LNCAP (cell line): ENCODE data around the gene LSM3.

ENCODE experiments used
- TF ChIP-seq, protein P1 (sequence below): fragments of 450-650 bp; IDR thresholded peaks from 2 replicates; pipeline ENCODE4 v1.5.1; 2017; ENCODE audit warnings: mild to moderate bottlenecking

Gene LSM3

DNA sequence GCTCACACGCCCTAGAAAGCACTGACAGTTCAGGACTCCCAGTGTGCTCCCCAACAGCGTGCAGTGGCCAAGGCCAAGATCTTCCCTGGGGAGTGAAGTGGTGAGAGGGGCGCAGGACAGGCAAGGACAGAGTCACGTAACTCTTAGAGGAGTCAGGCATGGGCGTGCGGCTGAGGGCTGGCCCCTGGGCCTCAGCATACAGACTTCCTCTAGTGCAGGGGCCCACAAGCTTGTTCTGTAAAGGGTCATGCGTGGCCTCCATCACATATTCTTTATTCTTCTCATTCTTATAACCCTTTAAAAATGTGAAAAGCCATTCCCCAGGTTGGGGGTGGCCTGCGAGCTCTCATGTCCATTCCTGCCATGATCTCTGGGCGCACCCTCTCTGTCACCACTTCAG, 28.5 kb upstream of the LSM3 start:
- TF ChIP-seq, protein P1, sequence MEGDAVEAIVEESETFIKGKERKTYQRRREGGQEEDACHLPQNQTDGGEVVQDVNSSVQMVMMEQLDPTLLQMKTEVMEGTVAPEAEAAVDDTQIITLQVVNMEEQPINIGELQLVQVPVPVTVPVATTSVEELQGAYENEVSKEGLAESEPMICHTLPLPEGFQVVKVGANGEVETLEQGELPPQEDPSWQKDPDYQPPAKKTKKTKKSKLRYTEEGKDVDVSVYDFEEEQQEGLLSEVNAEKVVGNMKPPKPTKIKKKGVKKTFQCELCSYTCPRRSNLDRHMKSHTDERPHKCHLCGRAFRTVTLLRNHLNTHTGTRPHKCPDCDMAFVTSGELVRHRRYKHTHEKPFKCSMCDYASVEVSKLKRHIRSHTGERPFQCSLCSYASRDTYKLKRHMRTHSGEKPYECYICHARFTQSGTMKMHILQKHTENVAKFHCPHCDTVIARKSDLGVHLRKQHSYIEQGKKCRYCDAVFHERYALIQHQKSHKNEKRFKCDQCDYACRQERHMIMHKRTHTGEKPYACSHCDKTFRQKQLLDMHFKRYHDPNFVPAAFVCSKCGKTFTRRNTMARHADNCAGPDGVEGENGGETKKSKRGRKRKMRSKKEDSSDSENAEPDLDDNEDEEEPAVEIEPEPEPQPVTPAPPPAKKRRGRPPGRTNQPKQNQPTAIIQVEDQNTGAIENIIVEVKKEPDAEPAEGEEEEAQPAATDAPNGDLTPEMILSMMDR = no peak

DNA sequence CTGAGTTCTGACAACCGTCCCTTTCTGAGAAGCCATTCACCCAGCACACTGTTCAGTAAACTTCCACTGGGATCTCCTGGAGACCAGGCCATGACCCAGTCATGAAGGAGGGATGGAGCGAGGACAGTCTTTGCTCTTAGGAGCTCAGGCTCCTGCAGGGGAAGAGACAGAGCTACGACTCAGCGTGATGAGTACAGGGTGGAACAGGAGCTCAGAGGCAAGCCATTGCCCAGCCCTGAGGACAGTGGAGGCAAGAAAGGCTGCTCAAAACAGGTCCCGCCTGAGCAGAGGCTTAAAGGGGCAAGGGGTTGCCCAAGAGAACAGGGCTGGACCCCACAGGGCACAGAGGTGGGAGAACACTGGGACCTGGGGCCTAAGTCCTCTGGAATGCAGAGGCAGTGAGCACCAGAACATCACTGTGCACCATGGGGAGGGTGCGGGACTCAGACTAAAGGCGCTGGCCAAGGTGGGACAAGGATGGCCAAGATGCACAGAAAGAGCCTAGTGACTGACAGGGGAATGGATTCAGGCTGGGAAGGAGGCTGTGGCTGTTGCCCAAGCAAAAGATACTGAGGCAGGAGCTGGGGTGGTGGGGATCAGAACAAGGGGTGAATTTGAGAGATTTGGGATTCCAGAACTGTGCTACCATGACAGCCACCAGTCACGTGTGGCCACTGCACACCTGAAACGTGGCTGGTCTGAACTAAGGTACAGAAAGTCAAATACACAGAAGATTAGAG, 28.0 kb upstream of the LSM3 start:
- TF ChIP-seq, protein P1 = no peak

DNA sequence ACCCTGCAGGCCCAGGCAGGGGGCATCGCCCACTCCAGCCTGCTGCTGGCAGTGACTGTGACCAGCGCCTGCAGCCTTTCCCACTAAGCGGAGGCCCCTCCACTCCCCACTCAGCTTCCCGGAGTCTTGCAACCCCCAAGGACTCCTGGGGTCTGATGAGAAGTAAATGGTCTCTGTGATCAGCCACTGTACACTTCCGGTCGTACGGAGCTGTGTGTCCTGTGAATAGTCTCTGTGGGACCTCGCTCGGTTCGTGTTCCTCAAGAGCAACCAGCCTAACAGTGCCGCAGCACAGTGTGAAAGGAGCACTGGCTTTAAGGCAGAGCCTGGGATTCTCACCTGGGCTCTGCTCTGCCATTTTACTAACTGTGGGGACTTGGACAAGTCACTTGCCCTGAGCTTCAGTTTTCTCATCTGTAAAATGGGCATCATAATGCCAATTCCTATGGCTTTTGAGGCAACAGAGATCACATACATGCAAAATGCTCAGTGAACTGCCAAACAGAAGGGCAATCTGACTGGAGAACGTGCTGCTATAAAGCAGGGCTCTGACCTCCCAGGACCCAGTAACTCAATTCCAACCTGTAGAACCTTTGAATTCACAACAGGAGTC, 27.0 kb upstream of the LSM3 start:
- TF ChIP-seq, protein P1 = no peak

DNA sequence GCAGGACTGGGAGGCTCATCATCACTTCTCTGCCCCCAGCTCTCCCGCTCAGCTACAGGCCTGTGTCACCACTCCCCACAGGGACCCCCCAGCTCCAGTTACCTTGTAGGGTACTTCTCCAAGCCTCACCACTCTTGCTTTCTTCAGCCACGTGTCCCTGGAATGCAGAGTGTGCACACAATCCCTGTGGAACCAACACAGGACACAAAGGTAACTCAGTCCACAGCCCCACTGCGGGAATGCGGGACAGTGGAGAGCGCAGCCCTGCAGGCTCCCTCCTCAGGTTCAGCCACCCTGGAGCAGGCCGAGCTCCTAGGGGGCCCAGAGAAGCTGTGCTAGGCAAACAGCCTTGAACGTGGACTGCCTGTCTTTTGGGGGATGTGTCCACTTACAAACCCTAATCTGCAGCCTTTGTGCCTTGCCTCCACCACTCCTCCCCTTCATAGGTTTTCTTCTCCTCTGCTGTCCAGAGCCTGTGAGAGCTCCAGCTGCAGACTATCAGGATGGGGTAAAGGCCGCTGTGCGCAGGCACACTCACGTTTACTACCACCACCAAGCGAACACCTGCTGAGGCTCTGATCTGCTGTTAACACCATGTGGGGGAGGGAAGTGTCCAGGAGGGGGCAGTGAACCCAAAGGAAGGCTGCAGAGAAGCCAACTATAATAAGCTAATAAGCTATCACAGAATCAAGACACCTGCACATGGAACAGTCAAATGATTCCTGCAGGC, 26.2 kb upstream of the LSM3 start:
- TF ChIP-seq, protein P1 = no peak

DNA sequence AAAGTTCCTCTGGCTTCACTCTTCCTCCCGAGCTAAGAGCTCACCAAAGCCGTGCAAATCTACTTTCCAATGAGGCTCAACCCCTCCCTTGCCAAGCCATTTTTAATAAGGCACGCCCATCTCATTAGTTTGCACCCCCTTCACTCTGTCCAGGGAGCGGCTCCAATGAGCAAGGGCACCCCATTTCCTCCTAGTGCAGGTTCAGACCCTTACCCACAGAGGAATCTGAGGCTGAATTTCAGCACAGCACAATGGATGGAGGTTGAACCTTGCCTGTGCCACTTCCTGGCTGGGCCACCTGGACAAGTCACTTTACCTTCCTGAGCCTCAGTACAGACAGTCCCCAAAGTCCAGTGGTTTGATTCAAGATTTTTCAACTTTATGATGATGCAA, 25.7 kb upstream of the LSM3 start:
- TF ChIP-seq, protein P1 = no peak

DNA sequence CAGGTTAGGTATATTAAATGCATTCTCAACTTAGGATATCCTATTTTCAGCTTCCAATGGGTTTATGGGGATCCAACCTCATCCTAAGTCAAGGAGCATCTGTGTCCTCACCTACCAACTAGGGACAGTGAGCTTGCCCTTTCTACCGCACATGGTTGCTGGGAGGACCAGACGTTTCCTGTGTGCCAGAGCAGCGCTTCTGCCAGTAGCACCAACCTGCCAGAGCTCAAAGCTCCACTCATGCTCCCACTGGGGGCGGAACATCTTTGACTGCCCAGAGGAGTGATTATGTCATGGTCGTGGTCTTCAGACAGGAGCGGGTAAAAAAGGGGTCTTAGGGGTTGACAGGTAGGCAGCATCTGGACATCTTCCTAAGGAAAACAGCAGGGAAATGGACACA, 25.0 kb upstream of the LSM3 start:
- TF ChIP-seq, protein P1 = no peak

DNA sequence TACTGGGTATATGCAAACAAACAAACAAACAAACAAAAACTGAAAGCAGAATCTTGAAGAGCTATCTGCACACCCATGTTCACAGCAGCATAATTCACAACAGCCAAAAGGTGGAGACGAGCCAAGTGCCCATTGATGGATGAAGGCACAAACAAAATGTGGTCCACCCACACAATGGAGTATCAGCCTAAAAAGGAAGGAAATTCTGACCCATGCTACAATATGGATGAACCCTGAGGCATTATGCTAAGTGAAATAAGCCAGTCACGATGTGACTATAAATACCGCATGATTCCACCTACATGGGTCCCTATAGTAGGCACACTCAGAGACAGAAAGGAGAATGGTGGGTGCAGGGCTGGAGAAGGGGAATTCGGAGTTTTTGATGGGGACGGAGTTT, 24.3 kb upstream of the LSM3 start:
- TF ChIP-seq, protein P1 = no peak
